CD4-positive, CD25-positive, alpha-beta regulatory T cell (primary cell): Measurements from ENCODE around the gene PDE6D. TPM values are rescaled to one million over a fixed set of nuclear protein-coding genes. Genes with fewer than 3 reads are reported as not detected.
"Not testable (repeated sequence)": the region's sequence is repeated elsewhere in the genome, so short reads cannot be mapped to it uniquely, and the experiment has no call there.

Experiments
- ATAC-seq, 2 donors: fragments of 150-1000 bp; cut with Tn5 transposase; one replicate each; pipeline ENCODE4 v1.10.0; 2021; ENCODE audit warnings: low read depth in 2 of 2, moderate number of reproducible peaks in 2 of 2, moderate library complexity in 1 of 2
- DNase-seq, 3 donors: peaks; one replicate each; pipeline versions ENCODE4 v3.0.0 to v3.0.0-alpha.2; 2012 to 2022; ENCODE audit warnings: mixed read lengths in 1 of 3
- H3K27ac ChIP-seq: one replicate; pipeline ENCODE4 v1.7.0; 2013; ENCODE audit warnings: mild to moderate bottlenecking, low read length; ENCODE audit not compliant: insufficient read depth, poor library complexity, severe bottlenecking
- H3K27me3 ChIP-seq: one replicate; pipeline ENCODE4 v1.7.0; 2013; ENCODE audit warnings: low read length; ENCODE audit not compliant: control insufficient read depth, insufficient read depth
- H3K36me3 ChIP-seq: one replicate; pipeline ENCODE4 v1.7.0; 2013; ENCODE audit warnings: mild to moderate bottlenecking, low read length, moderate library complexity; ENCODE audit not compliant: control insufficient read depth, insufficient read depth
- H3K4me1 ChIP-seq: 2 replicates; pipeline ENCODE4 v1.7.0; 2013; ENCODE audit warnings: mild to moderate bottlenecking, low read length; ENCODE audit not compliant: insufficient read depth, control insufficient read depth, poor library complexity, severe bottlenecking
- H3K4me3 ChIP-seq: one replicate; pipeline ENCODE4 v1.7.0; 2013; ENCODE audit warnings: low read depth, mild to moderate bottlenecking, low read length, moderate library complexity
- H3K9me3 ChIP-seq, 2 experiments: 1 replicate in 1 of 2; 2 replicates in 1 of 2; pipeline ENCODE4 v1.7.0; 2013; ENCODE audit warnings: low read length in 2 of 2, mild to moderate bottlenecking in 1 of 2, moderate library complexity in 1 of 2; ENCODE audit not compliant: control insufficient read depth in 2 of 2
- H3K27ac Mint-ChIP-seq, 3 donors: one replicate each; pipeline ENCODE4 v1.8.0; 2020 to 2022; ENCODE audit warnings: mild to moderate bottlenecking in 3 of 3, mixed read lengths in 3 of 3, moderate library complexity in 2 of 3
- H3K27me3 Mint-ChIP-seq: one replicate; pipeline ENCODE4 v1.8.0; 2022; ENCODE audit warnings: mild to moderate bottlenecking, mixed read lengths
- H3K36me3 Mint-ChIP-seq: one replicate; pipeline ENCODE4 v1.8.0; 2020; ENCODE audit warnings: mixed read lengths
- H3K4me1 Mint-ChIP-seq, 4 donors: one replicate each; pipeline ENCODE4 v1.8.0; 2020 to 2022; ENCODE audit warnings: mixed read lengths in 4 of 4, mild to moderate bottlenecking in 1 of 4
- H3K4me3 Mint-ChIP-seq, 4 donors: one replicate each; pipeline ENCODE4 v1.8.0; 2020 to 2022; ENCODE audit warnings: mild to moderate bottlenecking in 4 of 4, mixed read lengths in 4 of 4, moderate library complexity in 3 of 4
- H3K9me3 Mint-ChIP-seq, 7 donors: one replicate each; pipeline ENCODE4 v1.8.0; 2020 to 2022; ENCODE audit warnings: mixed read lengths in 7 of 7, mild to moderate bottlenecking in 3 of 7, moderate library complexity in 2 of 7
- polyA plus RNA-seq, 4 donors: library from polyadenylated mRNA; unstranded; fragments of 300-500 nt; fragmentation: Illumina TruSeq; gene quantifications; one replicate each; pipeline ENCODE4 v1.2.3, GENCODE V29; 2021
- total RNA-seq: library from RNA; stranded (reverse); gene quantifications from one replicate; pipeline ENCODE4 v1.2.3, GENCODE V29; 2022

PDE6D gene
- total and polyA plus RNA-seq, 5 donors from 2014 or later = 25.7 to 82.2 (median 59.5) TPM

GRCh38 chr2:231715499-231715837 lies 65.6 kb downstream of the PDE6D start:
- no peaks in the 10 kb centered on the region for H3K9me3 ChIP-seq
- Mint-ChIP-seq H3K9me3 (peaks cover 0 to 3% (median 0%) of the 10 kb centered on the region in 7 donors), H3K4me1 (peaks cover 11 to 39% (median 29%) of the 10 kb centered on the region in 4 donors), H3K27me3 (peaks cover 23% of the 10 kb centered on the region), H3K36me3 (peaks cover 15% of the 10 kb centered on the region), H3K4me3 (peak overlapping the region in 1 of 4 donors; percentile 80), H3K27ac (peak overlapping the region in 2 of 3 donors; percentile 60 to 71)
- no peak overlapping the region for H3K4me3 ChIP-seq
- peaks cover 40% of the 10 kb centered on the region for H3K4me1 ChIP-seq
- H3K27ac ChIP-seq = no peak overlapping the region
- no peak for ATAC-seq
- H3K36me3 ChIP-seq = peaks cover 18% of the 10 kb centered on the region
- H3K27me3 ChIP-seq = no peaks in the 10 kb centered on the region
- no peak for DNase-seq

- H3K9me3 ChIP-seq = no peaks in the 10 kb centered on the region
- H3K36me3 ChIP-seq = peaks cover 18% of the 10 kb centered on the region
- Mint-ChIP-seq H3K27ac (peak overlapping the region; percentile 71 to 96 (median 93)), H3K4me3 (peak overlapping the region in 1 of 4 donors; percentile 80), H3K4me1 (peaks cover 11 to 39% (median 28%) of the 10 kb centered on the region in 4 donors), H3K27me3 (peaks cover 23% of the 10 kb centered on the region), H3K9me3 (peaks cover 0 to 3% (median 0%) of the 10 kb centered on the region in 7 donors), H3K36me3 (peaks cover 15% of the 10 kb centered on the region)
- peak; percentile 69 to 75 (median 74) for DNase-seq
- H3K4me1 ChIP-seq = peaks cover 42% of the 10 kb centered on the region
- H3K27me3 ChIP-seq = no peaks in the 10 kb centered on the region
- no peak overlapping the region for H3K4me3 ChIP-seq
- H3K27ac ChIP-seq = peak overlapping the region; percentile 69
- ATAC-seq = peak in 1 of 2 donors; percentile 11
Observed at GRCh38 chr2:231714639-231715498, 66.2 kb downstream of the PDE6D start.

GRCh38 chr2:231713730-231714638 lies 67.1 kb downstream of the PDE6D start:
- Histone ChIP-seq H3K27ac (peak overlapping the region; percentile 69), H3K9me3 (no peaks in the 10 kb centered on the region), H3K4me3 (no peak overlapping the region), H3K27me3 (no peaks in the 10 kb centered on the region), H3K36me3 (peaks cover 18% of the 10 kb centered on the region), H3K4me1 (peaks cover 45% of the 10 kb centered on the region)
- H3K27me3 Mint-ChIP-seq = peaks cover 23% of the 10 kb centered on the region
- H3K4me3 Mint-ChIP-seq = peak overlapping the region; percentile 72 to 94 (median 82)
- peaks cover 0 to 3% (median 0%) of the 10 kb centered on the region in 7 donors for H3K9me3 Mint-ChIP-seq
- peaks cover 11 to 39% (median 28%) of the 10 kb centered on the region in 4 donors for H3K4me1 Mint-ChIP-seq
- DNase-seq = peak; percentile 80 to 90 (median 88)
- peak; percentile 52 to 54 for ATAC-seq
- peak overlapping the region; percentile 93 to 96 (median 93) for H3K27ac Mint-ChIP-seq
- peaks cover 15% of the 10 kb centered on the region for H3K36me3 Mint-ChIP-seq

- Histone ChIP-seq H3K36me3 (peaks cover 18% of the 10 kb centered on the region), H3K4me1 (peaks cover 45% of the 10 kb centered on the region), H3K4me3 (peak overlapping the region; percentile 26), H3K27ac (peak overlapping the region; percentile 69)
- not testable (repeated sequence) for ATAC-seq, H3K9me3 Mint-ChIP-seq, H3K27me3 ChIP-seq, H3K9me3 ChIP-seq, DNase-seq
- Mint-ChIP-seq H3K4me3 (peak overlapping the region; percentile 72 to 94 (median 82)), H3K27me3 (peaks cover 26% of the 10 kb centered on the region), H3K36me3 (peaks cover 17% of the 10 kb centered on the region), H3K27ac (peak overlapping the region; percentile 93 to 96 (median 93)), H3K4me1 (peaks cover 11 to 41% (median 30%) of the 10 kb centered on the region in 4 donors)
Observed at GRCh38 chr2:231713406-231713729, 67.7 kb downstream of the PDE6D start.

GRCh38 chr2:231712451-231713021 lies 68.5 kb downstream of the PDE6D start:
- H3K36me3 ChIP-seq = peaks cover 18% of the 10 kb centered on the region
- peaks cover 19% of the 10 kb centered on the region for H3K36me3 Mint-ChIP-seq
- peak overlapping the region; percentile 87 to 97 (median 96) for H3K27ac Mint-ChIP-seq
- peak overlapping the region; percentile 90 for H3K27ac ChIP-seq
- H3K4me3 ChIP-seq = peak overlapping the region; percentile 91
- H3K27me3 Mint-ChIP-seq = peaks cover 30% of the 10 kb centered on the region
- H3K9me3 ChIP-seq, H3K9me3 Mint-ChIP-seq, H3K27me3 ChIP-seq, ATAC-seq: not testable (repeated sequence)
- peak; percentile 33 to 46 (median 45) for DNase-seq
- peaks cover 11 to 43% (median 32%) of the 10 kb centered on the region in 4 donors for H3K4me1 Mint-ChIP-seq
- H3K4me1 ChIP-seq = peaks cover 48% of the 10 kb centered on the region
- peak overlapping the region; percentile 88 to 96 (median 92) for H3K4me3 Mint-ChIP-seq

GRCh38 chr2:231711677-231712450 lies 69.2 kb downstream of the PDE6D start:
- DNase-seq = peak; percentile 23 to 39 (median 24)
- H3K27ac ChIP-seq = peak overlapping the region; percentile 90
- peak overlapping the region; percentile 91 for H3K4me3 ChIP-seq
- H3K36me3 ChIP-seq = peaks cover 18% of the 10 kb centered on the region
- no peaks in the 10 kb centered on the region for H3K9me3 ChIP-seq
- Mint-ChIP-seq H3K36me3 (peaks cover 19% of the 10 kb centered on the region), H3K27ac (peak overlapping the region; percentile 87 to 97 (median 96)), H3K4me1 (peaks cover 11 to 47% (median 32%) of the 10 kb centered on the region in 4 donors), H3K4me3 (peak overlapping the region; percentile 88 to 96 (median 92)), H3K9me3 (peaks cover 0 to 8% (median 0%) of the 10 kb centered on the region in 7 donors), H3K27me3 (peaks cover 33% of the 10 kb centered on the region)
- H3K27me3 ChIP-seq = no peaks in the 10 kb centered on the region
- no peak for ATAC-seq
- H3K4me1 ChIP-seq = peaks cover 51% of the 10 kb centered on the region
